Measurements from ENCODE around the gene TLR5.

TLR5 gene

GRCh38 chr1:223146745-223147144 is 3.7 kb upstream of the TLR5 start:
- DNase-seq, result no peak

DNA sequence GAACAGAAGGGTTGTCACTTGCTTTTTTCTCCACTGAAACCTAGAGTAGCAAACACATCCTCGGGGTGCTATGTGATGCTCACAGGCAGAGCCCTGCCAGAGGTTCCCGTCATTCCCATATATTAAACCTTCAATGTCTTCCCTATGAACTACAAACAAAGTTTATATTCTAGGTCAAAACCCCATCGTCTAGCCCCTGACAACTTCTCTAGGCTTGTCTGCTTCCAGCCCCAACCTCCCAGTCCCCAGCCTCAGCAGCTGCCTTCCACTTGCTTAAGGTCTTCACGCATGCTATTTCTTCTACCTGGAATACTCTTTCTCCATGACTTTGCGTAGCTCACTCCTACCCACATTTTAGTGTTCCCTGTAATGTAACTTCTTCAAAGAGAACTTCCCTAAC is 1.9 kb upstream of the TLR5 start:
- no peak for DNase-seq

- no peak for DNase-seq
Measured at GRCh38 chr1:223144431-223144830, 1.4 kb upstream of the TLR5 start.

DNA sequence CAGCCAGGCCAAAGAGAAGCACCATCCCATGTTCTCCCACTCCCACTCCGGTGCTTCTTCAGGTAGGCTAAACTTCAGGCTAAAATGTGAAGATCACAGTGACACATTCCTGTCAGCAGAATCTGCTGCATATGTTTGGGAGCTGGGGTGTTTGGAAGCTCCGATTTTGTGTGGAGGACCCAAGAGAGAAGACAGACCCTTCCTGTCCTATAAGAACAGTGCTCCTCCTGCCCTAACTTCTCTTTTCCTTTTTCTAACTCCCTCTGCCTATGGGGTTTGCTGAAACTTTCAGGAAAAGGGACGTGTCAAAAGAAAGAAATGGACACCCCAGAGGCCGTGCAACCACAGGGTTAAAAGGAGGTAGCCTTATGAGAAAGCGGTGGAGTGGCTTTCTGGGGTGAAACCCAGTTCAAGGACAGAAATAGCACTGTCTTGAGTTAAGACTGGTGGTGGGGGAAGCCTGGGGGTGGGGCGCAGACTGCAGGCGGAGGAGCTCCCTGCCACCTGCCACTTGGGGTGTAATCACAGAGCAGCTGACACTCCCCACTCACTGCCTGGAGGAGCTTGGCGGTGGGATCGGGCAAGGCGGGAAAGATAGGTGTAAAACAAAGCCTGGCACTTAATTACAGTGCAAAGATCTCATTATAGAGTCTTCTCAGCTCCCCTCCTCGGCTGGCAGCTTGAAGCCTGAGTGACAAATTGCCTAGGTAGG is 645 bp upstream of the TLR5 start:
- DNase-seq, result no peak

- DNase-seq, result no peak
Measured at GRCh38 chr1:223142269-223142668, 779 bp downstream of the TLR5 start.

DNA sequence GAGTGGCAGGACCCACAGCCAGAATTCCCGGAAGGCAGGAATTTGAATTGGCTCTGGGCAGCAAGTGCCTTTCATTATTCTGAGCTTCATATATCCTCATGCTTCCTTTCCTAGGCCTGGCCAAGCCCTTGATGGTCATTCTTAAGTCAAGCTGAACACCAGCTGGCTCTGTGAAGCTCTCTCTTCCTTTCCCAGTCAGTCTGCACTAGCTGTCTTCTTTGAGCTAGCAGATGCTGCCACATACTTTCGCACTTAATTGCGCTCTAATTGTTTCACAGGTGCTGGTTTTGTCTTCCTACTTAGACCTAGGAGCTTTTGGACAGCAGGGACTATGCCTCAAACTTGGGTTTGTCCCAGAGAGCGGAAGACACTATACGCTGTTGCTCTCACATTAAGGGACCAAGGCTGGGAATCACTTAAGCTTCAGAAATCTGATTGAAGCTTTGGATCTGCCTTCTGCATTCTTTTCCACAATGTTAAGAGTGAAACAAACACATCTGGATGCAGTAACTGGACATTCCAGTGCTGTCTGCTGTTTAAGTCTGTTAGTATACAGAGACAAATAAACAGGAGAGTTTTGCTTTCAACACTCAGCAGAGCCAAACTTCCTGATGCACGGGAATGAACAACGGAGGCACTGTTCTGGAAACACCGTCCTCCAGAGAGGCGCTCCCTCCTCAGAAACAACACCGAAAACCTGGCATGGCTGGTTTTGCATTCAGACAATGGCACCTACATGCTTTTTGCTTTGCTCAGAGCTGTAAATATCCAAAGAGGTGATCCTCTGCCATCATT is 2.2 kb downstream of the TLR5 start:
- no peak for DNase-seq

DNA sequence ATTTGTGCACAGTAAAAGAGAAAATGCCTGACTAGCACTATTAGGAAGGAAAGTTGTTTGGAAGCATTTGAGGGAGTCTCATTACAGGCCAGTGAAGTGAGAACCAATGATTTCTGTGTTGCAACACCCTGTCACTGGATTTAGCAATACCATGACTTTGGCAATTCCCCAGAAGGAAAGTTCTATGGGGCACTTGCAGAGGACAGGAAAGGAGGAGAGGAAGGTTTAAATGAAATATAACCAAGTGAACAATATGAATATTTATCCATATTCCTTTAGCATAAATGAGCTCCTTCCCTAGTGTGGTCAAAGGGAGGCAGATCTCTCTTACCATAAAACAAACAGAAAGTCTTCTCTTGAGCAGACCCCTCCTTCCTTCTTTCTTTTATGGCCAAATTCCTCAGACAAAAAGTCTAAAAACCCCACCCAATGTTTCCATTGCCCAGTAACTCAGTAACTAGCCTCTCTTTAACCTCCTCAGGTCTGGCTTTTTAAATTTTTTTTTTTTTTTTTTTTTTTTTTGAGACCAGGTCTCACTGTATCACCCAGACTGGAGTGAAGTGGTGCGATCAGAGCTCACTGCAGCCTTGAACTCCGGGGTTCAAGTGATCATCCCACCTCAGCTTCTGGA is 5.5 kb downstream of the TLR5 start:
- DNase-seq, result no peak

- no peak for DNase-seq
Measured at GRCh38 chr1:223136086-223136485, 7.0 kb downstream of the TLR5 start.

DNA sequence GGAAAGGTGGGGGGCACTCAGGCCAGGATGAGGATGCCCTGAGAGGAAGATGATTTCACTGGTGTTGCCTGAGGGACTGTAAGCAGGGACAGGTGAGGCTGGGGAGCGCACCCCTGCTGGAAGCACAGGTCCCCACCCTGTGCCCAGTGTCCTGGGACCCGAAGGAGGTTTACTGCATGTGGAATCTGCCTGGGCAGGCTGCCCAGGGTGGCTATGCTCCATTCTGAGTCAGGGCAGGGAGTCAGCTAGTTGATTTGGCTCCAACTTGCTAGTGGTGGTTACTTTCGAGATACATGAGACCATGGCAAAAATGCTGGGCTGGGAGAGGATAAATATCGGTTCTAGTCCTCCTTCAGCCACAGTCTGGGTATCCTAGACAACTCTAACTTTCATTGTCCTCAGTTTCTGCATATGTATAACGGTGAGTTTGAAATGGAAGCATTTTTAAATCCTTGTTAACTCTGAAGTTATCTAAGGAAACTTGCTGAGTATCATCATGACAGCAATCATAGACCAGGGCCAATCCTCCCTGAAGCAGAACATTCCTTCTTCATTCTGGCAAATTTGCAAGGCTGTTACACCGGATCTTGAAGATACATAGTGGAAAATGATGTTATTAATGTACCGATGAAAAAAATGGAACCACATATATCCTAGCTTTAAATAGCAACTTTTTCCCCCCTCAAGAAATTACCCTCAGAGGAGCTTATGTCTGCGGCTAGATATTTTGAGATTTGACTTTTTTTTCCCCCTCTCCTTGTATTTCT is 7.7 kb downstream of the TLR5 start:
- no peak for DNase-seq

GRCh38 chr1:223133824-223134435 is 9.1 kb downstream of the TLR5 start:
- DNase-seq, result peak; percentile 73

GRCh38 chr1:223133306-223133823 is 9.7 kb downstream of the TLR5 start:
- DNase-seq, result no peak

GRCh38 chr1:223129229-223129901 is 13.7 kb downstream of the TLR5 start:
- no peak for DNase-seq

DNA sequence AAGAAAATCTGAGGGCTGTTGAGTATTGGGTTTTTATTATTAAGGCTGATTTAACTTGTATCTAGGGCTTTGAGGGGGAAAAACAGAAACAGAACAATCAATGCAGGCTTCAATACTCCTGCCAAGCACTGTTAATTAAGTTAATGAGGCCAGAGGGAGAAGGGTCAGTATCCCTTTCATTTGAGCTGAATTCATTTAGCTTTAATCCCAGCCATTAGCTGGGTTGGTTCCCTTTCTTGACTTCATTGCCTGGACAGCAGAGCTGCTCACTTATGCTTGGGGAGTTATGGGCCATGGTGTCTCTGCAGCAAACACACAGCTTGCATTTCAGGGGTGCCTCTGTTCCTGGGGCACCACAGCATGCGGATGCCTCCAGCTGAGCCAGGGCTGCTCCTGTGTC is 16.3 kb downstream of the TLR5 start:
- no peak for DNase-seq

DNA sequence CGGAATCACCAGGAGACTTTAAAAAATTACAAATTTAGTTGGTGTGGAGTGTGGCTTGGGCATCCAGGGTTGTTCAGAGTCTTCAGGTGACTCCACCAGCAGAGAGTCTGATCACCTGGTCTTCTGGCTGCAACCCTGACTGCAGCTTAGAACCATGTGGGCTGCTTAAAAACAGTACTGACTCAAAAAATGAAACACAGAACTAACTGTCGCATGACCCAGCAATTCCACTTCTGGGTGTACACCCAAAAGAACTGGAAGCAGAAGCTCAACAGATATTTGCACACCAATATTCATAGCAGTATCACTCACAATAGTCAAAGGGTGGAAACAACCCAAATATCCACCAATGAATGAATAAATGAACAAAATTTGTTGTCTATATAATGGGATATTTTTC is 17.3 kb downstream of the TLR5 start:
- DNase-seq, result no peak

- no peak for DNase-seq
Measured at GRCh38 chr1:223123011-223123610, 19.9 kb downstream of the TLR5 start.

DNA sequence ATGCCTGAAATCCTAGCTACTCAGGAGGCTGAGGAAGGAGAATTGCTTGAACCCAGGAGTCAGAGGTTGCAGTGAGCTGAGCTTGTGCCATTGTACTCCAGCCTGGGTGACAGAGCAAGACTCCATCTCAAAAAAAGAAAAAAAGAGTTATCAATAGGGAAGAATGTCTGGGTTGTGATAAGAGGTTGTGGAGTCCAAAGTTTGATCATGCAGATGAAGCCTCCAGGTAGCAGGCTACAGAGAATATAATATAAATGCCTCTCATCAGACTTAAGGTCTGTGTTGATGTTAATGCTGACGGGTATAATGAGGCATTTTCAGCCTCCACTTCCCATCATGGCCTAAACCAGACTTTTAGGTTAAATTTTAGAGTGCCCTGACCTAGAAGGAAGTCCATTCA is 24.6 kb downstream of the TLR5 start:
- DNase-seq, result no peak

DNA sequence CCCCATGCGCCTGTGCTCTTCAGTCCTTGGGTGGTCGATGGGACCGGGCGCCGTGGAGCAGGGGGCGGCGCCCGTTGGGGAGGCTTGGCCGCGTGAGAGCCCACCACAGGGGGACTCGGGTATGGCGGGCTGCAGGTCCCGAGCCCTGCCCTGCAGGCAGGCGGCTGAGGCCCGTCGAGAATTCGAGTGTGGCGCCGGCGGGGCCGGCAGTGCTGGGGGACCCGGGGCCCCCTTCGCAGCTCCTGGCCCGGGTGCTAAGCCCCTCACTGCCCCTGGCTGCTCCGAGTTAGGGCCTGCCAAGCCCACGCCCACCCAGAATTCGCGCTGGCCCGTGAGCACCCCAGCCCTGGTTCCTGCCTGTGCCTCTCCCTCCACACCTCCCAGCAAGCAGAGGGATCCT is 26.1 kb downstream of the TLR5 start:
- DNase-seq, result no peak

- DNase-seq, result no peak
Measured at GRCh38 chr1:223114871-223115270, 28.2 kb downstream of the TLR5 start.

GRCh38 chr1:223110952-223111351 is 32.1 kb downstream of the TLR5 start:
- no peak for DNase-seq

DNA sequence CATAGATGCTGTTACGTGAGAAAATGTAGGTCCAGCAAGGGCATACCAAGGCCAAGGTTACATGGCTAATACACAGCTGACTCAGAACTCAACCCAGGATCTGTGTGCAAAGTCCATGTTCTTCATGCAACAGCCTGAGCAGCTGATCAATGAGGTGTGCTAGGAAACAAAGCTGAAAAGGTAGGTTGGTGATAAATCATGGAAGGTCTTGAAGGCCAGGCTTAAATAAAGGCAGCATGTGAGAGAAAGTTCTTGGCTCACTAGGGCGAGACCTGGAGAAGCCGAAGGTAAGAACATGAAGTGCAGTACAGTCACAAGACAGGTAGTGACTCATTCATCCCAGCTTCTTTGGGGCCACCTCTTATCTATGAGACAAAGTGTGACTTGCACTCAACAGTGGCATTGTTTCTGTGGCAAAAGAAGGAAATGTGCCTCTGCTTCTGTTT is 33.4 kb downstream of the TLR5 start:
- DNase-seq, result no peak

- DNase-seq, result no peak
Measured at GRCh38 chr1:223106856-223107255, 36.2 kb downstream of the TLR5 start.

- DNase-seq, result no peak
Measured at GRCh38 chr1:223105568-223105967, 37.5 kb downstream of the TLR5 start.
